HEK293T (cell line): ENCODE results near the gene GPBP1.

Source experiments
- ARNT ChIP-seq: fragments of 450-650 bp; IDR thresholded peaks from 2 replicates; pipeline ENCODE4 v1.6.1; 2017; ENCODE audit warnings: mild to moderate bottlenecking
- BHLHE40 ChIP-seq: fragments of 450-650 bp; IDR thresholded peaks from 2 replicates; pipeline ENCODE4 v1.6.1; 2016; ENCODE audit warnings: mild to moderate bottlenecking, moderate library complexity, borderline replicate concordance
- CTBP1 ChIP-seq: fragments of 450-650 bp; IDR thresholded peaks from 2 replicates; pipeline ENCODE4 v1.6.1; 2016; ENCODE audit warnings: borderline replicate concordance
- ELF4 ChIP-seq: fragments of 450-650 bp; IDR thresholded peaks from 2 replicates; pipeline ENCODE4 v1.6.1; 2017; ENCODE audit warnings: antibody characterized with exemption
- FOXA1 ChIP-seq: fragments of 450-650 bp; IDR thresholded peaks from 2 replicates; pipeline ENCODE4 v1.6.1; 2016; ENCODE audit warnings: mild to moderate bottlenecking
- FOXK2 ChIP-seq: fragments of 450-650 bp; IDR thresholded peaks from 2 replicates; pipeline ENCODE4 v1.6.1; 2016; ENCODE audit warnings: mild to moderate bottlenecking
- FOXM1 ChIP-seq: fragments of 450-650 bp; IDR thresholded peaks from 2 replicates; pipeline ENCODE4 v1.6.1; 2017; ENCODE audit warnings: mild to moderate bottlenecking, borderline replicate concordance
- HDGF ChIP-seq: fragments of 450-650 bp; IDR thresholded peaks from 2 replicates; pipeline ENCODE4 v1.6.1; 2017; ENCODE audit warnings: antibody characterized with exemption, borderline replicate concordance
- LEF1 ChIP-seq: fragments of 450-650 bp; IDR thresholded peaks from 2 replicates; pipeline ENCODE4 v1.6.1; 2017; ENCODE audit warnings: mild to moderate bottlenecking, borderline replicate concordance
- SP1 ChIP-seq: fragments of 450-650 bp; IDR thresholded peaks from 2 replicates; pipeline ENCODE4 v1.6.1; 2017
- SUZ12 ChIP-seq: fragments of 450-650 bp; IDR thresholded peaks from 2 replicates; pipeline ENCODE4 v1.6.1; 2016; ENCODE audit warnings: mild to moderate bottlenecking
- TARDBP ChIP-seq: fragments of 450-650 bp; IDR thresholded peaks from 2 replicates; pipeline ENCODE4 v1.6.1; 2016
- ZNF384 ChIP-seq: fragments of 450-650 bp; IDR thresholded peaks from 2 replicates; pipeline ENCODE4 v1.6.1; 2016
- TF ChIP-seq, protein P1 (sequence below): fragments of 450-650 bp; IDR thresholded peaks from 2 replicates; pipeline ENCODE4 v1.6.1; 2016

DNA sequence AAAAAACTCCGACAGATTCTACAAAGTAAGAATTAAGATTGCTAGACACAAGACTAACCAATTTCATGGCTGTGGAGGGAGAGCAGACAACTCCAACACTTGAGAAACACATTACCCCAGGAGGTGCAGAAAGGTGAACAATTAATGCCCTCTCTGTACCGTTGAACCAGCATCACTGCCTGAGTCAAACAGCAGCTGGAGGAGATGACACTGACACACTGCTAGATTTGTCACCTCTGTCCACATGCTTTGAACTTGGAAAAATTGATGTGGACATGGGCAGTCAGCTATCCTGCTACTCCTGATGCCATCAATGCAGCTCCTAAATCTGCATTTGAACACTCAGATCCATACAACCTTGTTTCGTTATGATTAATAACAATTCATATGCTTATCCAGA is 51.7 kb downstream of the GPBP1 start:
- TF ChIP-seq FOXA1 (no peak), ARNT (no peak), SUZ12 (no peak), BHLHE40 (no peak), TARDBP (no peak), ELF4 (no peak), FOXM1 (no peak), FOXK2 (no peak), CTBP1 (no peak), HDGF (no peak), SP1 (no peak), LEF1 (no peak), ZNF384 (no peak)
- TF ChIP-seq, protein P1, sequence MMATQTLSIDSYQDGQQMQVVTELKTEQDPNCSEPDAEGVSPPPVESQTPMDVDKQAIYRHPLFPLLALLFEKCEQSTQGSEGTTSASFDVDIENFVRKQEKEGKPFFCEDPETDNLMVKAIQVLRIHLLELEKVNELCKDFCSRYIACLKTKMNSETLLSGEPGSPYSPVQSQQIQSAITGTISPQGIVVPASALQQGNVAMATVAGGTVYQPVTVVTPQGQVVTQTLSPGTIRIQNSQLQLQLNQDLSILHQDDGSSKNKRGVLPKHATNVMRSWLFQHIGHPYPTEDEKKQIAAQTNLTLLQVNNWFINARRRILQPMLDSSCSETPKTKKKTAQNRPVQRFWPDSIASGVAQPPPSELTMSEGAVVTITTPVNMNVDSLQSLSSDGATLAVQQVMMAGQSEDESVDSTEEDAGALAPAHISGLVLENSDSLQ = no peak
